Right kidney (tissue), 9 donors: Measurements from ENCODE around the gene BEND7.
"Not testable (repeated sequence)": the region's sequence is repeated elsewhere in the genome, so short reads cannot be mapped to it uniquely, and the experiment has no call there.

ENCODE experiments used
- DNase-seq: peaks from one replicate; pipeline ENCODE4 v3.0.0-alpha.2; 2016
- long read RNA-seq, 8 donors: transcript quantifications; one replicate each; lab custom pipeline, GENCODE V29; 2026

Gene BEND7
- long read RNA-seq, donor 1, partial matches to known transcripts, result 0 of 1 reads
- long read RNA-seq, donor 1, other reads (novel, unspliced or antisense), result 0 of 1 reads
- long read RNA-seq, donor 2, result 0 reads
- long read RNA-seq, donor 3, partial matches to known transcripts, result 0 of 1 reads
- long read RNA-seq, donor 3, other reads (novel, unspliced or antisense), result 0 of 1 reads
- long read RNA-seq, donor 4, result 0 reads
- long read RNA-seq, donor 5, result 0 reads
- long read RNA-seq, donor 6, result 0 reads
- long read RNA-seq, donor 7, partial matches to known transcripts, result 6 of 7 reads
- long read RNA-seq, donor 7, other reads (novel, unspliced or antisense), result 0 of 7 reads
- long read RNA-seq, donor 8, result 0 reads

GRCh38 chr10:13528875-13529713, at the start of gene BEND7:
TSS of gene BEND7 (minus strand) at chr10:13529014. CDS start at chr10:13528533, 481 bp downstream.
- peak; percentile 81 for DNase-seq

GRCh38 chr10:13573960-13574359, 45.1 kb upstream of the BEND7 start:
- no peak for DNase-seq

GRCh38 chr10:13571541-13571940, 42.7 kb upstream of the BEND7 start:
- DNase-seq, result no peak

- DNase-seq, result no peak
These were observed 38.2 kb upstream of the BEND7 start for GRCh38 chr10:13567030-13567429.

GRCh38 chr10:13564576-13564975, 35.8 kb upstream of the BEND7 start:
- DNase-seq, result no peak

GRCh38 chr10:13563481-13564445, 34.9 kb upstream of the BEND7 start:
- no peak for DNase-seq

GRCh38 chr10:13560597-13560996, 31.8 kb upstream of the BEND7 start:
- DNase-seq, result no peak

GRCh38 chr10:13559124-13559700, 30.4 kb upstream of the BEND7 start:
- DNase-seq, result no peak

GRCh38 chr10:13555884-13556510, 27.2 kb upstream of the BEND7 start:
- DNase-seq, result peak; percentile 32

GRCh38 chr10:13550802-13551201, 22.0 kb upstream of the BEND7 start:
- DNase-seq, result no peak

GRCh38 chr10:13542533-13542932, 13.7 kb upstream of the BEND7 start:
- DNase-seq, result no peak

- not testable (repeated sequence) for DNase-seq
These were observed 9.2 kb upstream of the BEND7 start for GRCh38 chr10:13537985-13538384.

GRCh38 chr10:13536674-13537366, 8.0 kb upstream of the BEND7 start:
- peak; percentile 36 for DNase-seq

GRCh38 chr10:13535346-13535745, 6.5 kb upstream of the BEND7 start:
- DNase-seq, result no peak

- DNase-seq, result no peak
These were observed 830 bp upstream of the BEND7 start for GRCh38 chr10:13529714-13529973.

GRCh38 chr10:13528123-13528874, 515 bp downstream of the BEND7 start:
- DNase-seq, result peak; percentile 69

GRCh38 chr10:13527864-13528122, 1.0 kb downstream of the BEND7 start:
- DNase-seq, result no peak

GRCh38 chr10:13526948-13527863, 1.6 kb downstream of the BEND7 start:
- DNase-seq, result no peak

- DNase-seq, result no peak
These were observed 3.2 kb downstream of the BEND7 start for GRCh38 chr10:13525663-13526062.

- peak; percentile 11 for DNase-seq
These were observed 7.8 kb downstream of the BEND7 start for GRCh38 chr10:13521026-13521425.
